GM12892 (cell line): ENCODE results near the gene PATE4.

Source experiments
- POLR2A ChIP-seq: IDR thresholded peaks from 2 replicates; pipeline ENCODE4 v1.6.1; 2011; ENCODE audit warnings: low read depth, low read length, control low read depth
- TAF1 ChIP-seq: IDR thresholded peaks from 2 replicates; pipeline ENCODE4 v1.6.1; 2011; ENCODE audit warnings: low read depth, mild to moderate bottlenecking, control low read depth, low read length, borderline replicate concordance

GRCh38 chr11:125787827-125788226 is 45.3 kb upstream of the PATE4 start, which contains the start of gene PATE3:
- TF ChIP-seq POLR2A (no peak), TAF1 (no peak)
